ENCODE data around the gene TAF3. TPM values are rescaled to one million over a fixed set of nuclear protein-coding genes. Genes with fewer than 3 reads are reported as not detected.

The TAF3 gene
- polyA plus RNA-seq, 1 donor (not counting 4 experiments of a cell fraction or from before 2014, with no cell fraction given), result 2.0 TPM

- Histone ChIP-seq H3K4me1 (ENCODE audit: control insufficient read depth, extremely low read depth, insufficient read depth, low read length) (peaks cover 8% of the 10 kb centered on the region), H3K27ac (ENCODE audit: control insufficient read depth, insufficient read depth, low read length) (no peak overlapping the region), H3K79me2 (ENCODE audit: control insufficient read depth, insufficient read depth, low read length) (no peaks in the 10 kb centered on the region), H3K36me3 (ENCODE audit: control insufficient read depth in 2 of 2, extremely low read depth in 1 of 2, insufficient read depth in 2 of 2, low read length in 2 of 2) (no peaks in the 10 kb centered on the region), H3K4me2 (ENCODE audit: control insufficient read depth, extremely low read depth, insufficient read depth, low read depth, low read length) (peak overlapping the region; percentile 53), H3K9me1 (ENCODE audit: control insufficient read depth, extremely low read depth, insufficient read depth, low read length) (no peaks in the 10 kb centered on the region), H3K9me3 (ENCODE audit: control insufficient read depth, low read depth, low read length) (no peaks in the 10 kb centered on the region), H4K20me1 (ENCODE audit: control insufficient read depth, extremely low read depth, insufficient read depth, low read length) (no peaks in the 10 kb centered on the region), H3K4me3 (ENCODE audit: control insufficient read depth in 2 of 3, extremely low read depth in 1 of 3, insufficient read depth in 2 of 3, low read depth in 1 of 3, low read length in 3 of 3) (peak overlapping the region in 2 of 3 experiments; percentile 32 to 51), H3K27me3 (ENCODE audit: control insufficient read depth, extremely low read depth, insufficient read depth, low read length) (peaks cover 61% of the 10 kb centered on the region), H3K9ac (ENCODE audit: control insufficient read depth, extremely low read depth, insufficient read depth, low read length) (no peak overlapping the region), H2AFZ (ENCODE audit: control insufficient read depth, low read length) (no peak overlapping the region)
- FAIRE-seq (no peak), DNase-seq (ENCODE audit: low read depth, low spot score) (no peak)
- TF ChIP-seq CTCF (optimal IDR thresholded peaks at IDR 0.05 in 1 of 3, IDR thresholded peaks at IDR 0.05 in 1 of 3, conservative IDR thresholded peaks at IDR 0.05 in 1 of 3; ENCODE audit: extremely low read depth in 1 of 3, insufficient read depth in 2 of 3, low read length in 3 of 3) (no peak), EZH2 (IDR thresholded peaks at IDR 0.05; ENCODE audit: low read length) (no peak)
- dilution Hi-C loops (cut with MboI; ENCODE audit: extremely low pct_ligation_motif_present, low sequenced_read_pairs), result no loop called here
Measured at GRCh38 chr10:8034466-8035005, 216.2 kb downstream of the TAF3 start.

- H3K4me3 ChIP-seq (ENCODE audit: control insufficient read depth in 2 of 3, extremely low read depth in 1 of 3, insufficient read depth in 2 of 3, low read depth in 1 of 3, low read length in 3 of 3), result no peak overlapping the region
- H2AFZ ChIP-seq (ENCODE audit: control insufficient read depth, low read length), result no peak overlapping the region
- no peaks in the 10 kb centered on the region for H3K9me3 ChIP-seq (ENCODE audit: control insufficient read depth, low read depth, low read length)
- H3K27ac ChIP-seq (ENCODE audit: control insufficient read depth, insufficient read depth, low read length), result no peak overlapping the region
- peak; percentile 29 for FAIRE-seq
- peak; percentile 98 for TF ChIP-seq EZH2 (IDR thresholded peaks at IDR 0.05; ENCODE audit: low read length)
- TF ChIP-seq CTCF (optimal IDR thresholded peaks at IDR 0.05 in 1 of 3, IDR thresholded peaks at IDR 0.05 in 1 of 3, conservative IDR thresholded peaks at IDR 0.05 in 1 of 3; ENCODE audit: extremely low read depth in 1 of 3, insufficient read depth in 2 of 3, low read length in 3 of 3), result no peak
- H3K4me1 ChIP-seq (ENCODE audit: control insufficient read depth, extremely low read depth, insufficient read depth, low read length), result peaks cover 8% of the 10 kb centered on the region
- no peaks in the 10 kb centered on the region for H3K79me2 ChIP-seq (ENCODE audit: control insufficient read depth, insufficient read depth, low read length)
- no peak for DNase-seq (ENCODE audit: low read depth, low spot score)
- no peaks in the 10 kb centered on the region for H4K20me1 ChIP-seq (ENCODE audit: control insufficient read depth, extremely low read depth, insufficient read depth, low read length)
- peaks cover 67% of the 10 kb centered on the region for H3K27me3 ChIP-seq (ENCODE audit: control insufficient read depth, extremely low read depth, insufficient read depth, low read length)
- H3K9me1 ChIP-seq (ENCODE audit: control insufficient read depth, extremely low read depth, insufficient read depth, low read length), result no peaks in the 10 kb centered on the region
- no peaks in the 10 kb centered on the region for H3K36me3 ChIP-seq (ENCODE audit: control insufficient read depth in 2 of 2, extremely low read depth in 1 of 2, insufficient read depth in 2 of 2, low read length in 2 of 2)
- dilution Hi-C loops (cut with MboI; ENCODE audit: extremely low pct_ligation_motif_present, low sequenced_read_pairs), result no loop called here
- peak overlapping the region; percentile 53 for H3K4me2 ChIP-seq (ENCODE audit: control insufficient read depth, extremely low read depth, insufficient read depth, low read depth, low read length)
- no peak overlapping the region for H3K9ac ChIP-seq (ENCODE audit: control insufficient read depth, extremely low read depth, insufficient read depth, low read length)
Measured at GRCh38 chr10:8035006-8035640, 216.8 kb downstream of the TAF3 start.

Data from keratinocyte (primary cell).